ENCODE results near the gene ARHGEF7. TPM values are rescaled to one million over a fixed set of nuclear protein-coding genes. Genes with fewer than 3 reads are reported as not detected.
"Not testable (repeated sequence)": the region's sequence is repeated elsewhere in the genome, so short reads cannot be mapped to it uniquely, and the experiment has no call there.

The ARHGEF7 gene
- total RNA-seq, 2 experiments from 2014 or later: 78.9 to 82.0 TPM

GRCh38 chr13:111083693-111084092 lies 31.4 kb upstream of the ARHGEF7 start:
- H3K27ac Mint-ChIP-seq; H3K4me1 Mint-ChIP-seq; H3K9me3 Mint-ChIP-seq; H3K36me3 Mint-ChIP-seq; DNase-seq; POLR2A ChIA-PET; H3K4me3 Mint-ChIP-seq; ATAC-seq (ENCODE audit: low read depth): not testable (repeated sequence)
- H3K27me3 Mint-ChIP-seq: peaks cover 16% of the 10 kb centered on the region

- no peak for DNase-seq
- ATAC-seq (ENCODE audit: low read depth): no peak
- Mint-ChIP-seq H3K4me1 (no peaks in the 10 kb centered on the region), H3K36me3 (no peaks in the 10 kb centered on the region), H3K4me3 (no peak overlapping the region), H3K27ac (no peak overlapping the region), H3K9me3 (no peaks in the 10 kb centered on the region), H3K27me3 (peaks cover 29% of the 10 kb centered on the region)
- POLR2A ChIA-PET: no interaction called here
Measured at GRCh38 chr13:111090169-111090568, 24.9 kb upstream of the ARHGEF7 start.

- no peak for ATAC-seq (ENCODE audit: low read depth)
- Mint-ChIP-seq H3K36me3 (no peaks in the 10 kb centered on the region), H3K27ac (no peak overlapping the region), H3K9me3 (no peaks in the 10 kb centered on the region), H3K4me1 (no peaks in the 10 kb centered on the region), H3K27me3 (peaks cover 35% of the 10 kb centered on the region), H3K4me3 (no peak overlapping the region)
- POLR2A ChIA-PET: no interaction called here
- no peak for DNase-seq
Measured at GRCh38 chr13:111092685-111093084, 22.4 kb upstream of the ARHGEF7 start.

GRCh38 chr13:111093136-111093535 lies 22.0 kb upstream of the ARHGEF7 start:
- Mint-ChIP-seq H3K27ac (no peak overlapping the region), H3K9me3 (no peaks in the 10 kb centered on the region), H3K4me3 (no peak overlapping the region), H3K27me3 (peaks cover 37% of the 10 kb centered on the region), H3K36me3 (no peaks in the 10 kb centered on the region), H3K4me1 (no peaks in the 10 kb centered on the region)
- DNase-seq (no peak), ATAC-seq (ENCODE audit: low read depth) (no peak)
- POLR2A ChIA-PET: no interaction called here

GRCh38 chr13:111093634-111094033 lies 21.5 kb upstream of the ARHGEF7 start:
- Mint-ChIP-seq H3K4me1 (no peaks in the 10 kb centered on the region), H3K36me3 (no peaks in the 10 kb centered on the region), H3K27ac (no peak overlapping the region), H3K4me3 (no peak overlapping the region), H3K9me3 (no peaks in the 10 kb centered on the region), H3K27me3 (peaks cover 39% of the 10 kb centered on the region)
- POLR2A ChIA-PET: no interaction called here
- ATAC-seq (ENCODE audit: low read depth) (no peak), DNase-seq (no peak)

GRCh38 chr13:111095031-111095840 lies 19.9 kb upstream of the ARHGEF7 start:
- peaks cover 45% of the 10 kb centered on the region for H3K27me3 Mint-ChIP-seq
- H3K36me3 Mint-ChIP-seq: no peaks in the 10 kb centered on the region
- H3K4me3 Mint-ChIP-seq: no peak overlapping the region
- H3K4me1 Mint-ChIP-seq: no peaks in the 10 kb centered on the region
- H3K27ac Mint-ChIP-seq: no peak overlapping the region
- H3K9me3 Mint-ChIP-seq: no peaks in the 10 kb centered on the region
- no peak for ATAC-seq (ENCODE audit: low read depth)
- no peak for DNase-seq
- POLR2A ChIA-PET: no interaction called here

- ATAC-seq (ENCODE audit: low read depth) (no peak), DNase-seq (no peak)
- Mint-ChIP-seq H3K27me3 (peaks cover 45% of the 10 kb centered on the region), H3K4me1 (no peaks in the 10 kb centered on the region), H3K27ac (no peak overlapping the region), H3K9me3 (no peaks in the 10 kb centered on the region), H3K36me3 (no peaks in the 10 kb centered on the region), H3K4me3 (no peak overlapping the region)
- POLR2A ChIA-PET: no interaction called here
Measured at GRCh38 chr13:111095911-111096501, 19.1 kb upstream of the ARHGEF7 start.

GRCh38 chr13:111099290-111099689 lies 15.8 kb upstream of the ARHGEF7 start:
- H3K4me3 Mint-ChIP-seq: no peak overlapping the region
- no peak overlapping the region for H3K27ac Mint-ChIP-seq
- POLR2A ChIA-PET: no interaction called here
- H3K27me3 Mint-ChIP-seq: peaks cover 47% of the 10 kb centered on the region
- H3K36me3 Mint-ChIP-seq: peaks cover 4% of the 10 kb centered on the region
- H3K4me1 Mint-ChIP-seq: no peaks in the 10 kb centered on the region
- ATAC-seq (ENCODE audit: low read depth): no peak
- DNase-seq: no peak
- peaks cover 15% of the 10 kb centered on the region for H3K9me3 Mint-ChIP-seq

- POLR2A ChIA-PET: no interaction called here
- DNase-seq: no peak
- Mint-ChIP-seq H3K27me3 (peaks cover 77% of the 10 kb centered on the region), H3K36me3 (no peaks in the 10 kb centered on the region), H3K4me1 (peaks cover 7% of the 10 kb centered on the region), H3K4me3 (no peak overlapping the region), H3K9me3 (peaks cover 2% of the 10 kb centered on the region), H3K27ac (no peak overlapping the region)
- no peak for ATAC-seq (ENCODE audit: low read depth)
Measured at GRCh38 chr13:111110054-111110453, 5.1 kb upstream of the ARHGEF7 start.

- DNase-seq: no peak
- no peak overlapping the region for H3K4me3 Mint-ChIP-seq
Measured at GRCh38 chr13:111111376-111111937, 3.7 kb upstream of the ARHGEF7 start.

GRCh38 chr13:111112196-111112595 lies 2.9 kb upstream of the ARHGEF7 start:
- ATAC-seq (ENCODE audit: low read depth) (no peak), DNase-seq (no peak)
- Mint-ChIP-seq H3K9me3 (no peaks in the 10 kb centered on the region), H3K36me3 (no peaks in the 10 kb centered on the region), H3K4me1 (peaks cover 11% of the 10 kb centered on the region), H3K27me3 (peaks cover 70% of the 10 kb centered on the region), H3K27ac (no peak overlapping the region), H3K4me3 (no peak overlapping the region)
- POLR2A ChIA-PET: no interaction called here

More at GRCh38 chr13:111111376-111111937, 3.7 kb upstream of the ARHGEF7 start:
- H3K36me3 Mint-ChIP-seq: no peaks in the 10 kb centered on the region
- H3K27me3 Mint-ChIP-seq: peaks cover 70% of the 10 kb centered on the region
- H3K4me1 Mint-ChIP-seq: peaks cover 11% of the 10 kb centered on the region
- no peaks in the 10 kb centered on the region for H3K9me3 Mint-ChIP-seq
- no peak overlapping the region for H3K27ac Mint-ChIP-seq
- no peak for ATAC-seq (ENCODE audit: low read depth)
- POLR2A ChIA-PET: no interaction called here

GRCh38 chr13:111114362-111115060 lies 599 bp upstream of the ARHGEF7 start:
- POLR2A ChIA-PET: no interaction called here
- peak; percentile 43 for DNase-seq
- Mint-ChIP-seq H3K9me3 (no peaks in the 10 kb centered on the region), H3K4me1 (peaks cover 13% of the 10 kb centered on the region), H3K4me3 (peak overlapping the region; percentile 81), H3K27me3 (peaks cover 83% of the 10 kb centered on the region), H3K27ac (peak overlapping the region; percentile 49), H3K36me3 (no peaks in the 10 kb centered on the region)
- ATAC-seq (ENCODE audit: low read depth): peak; percentile 43

- POLR2A ChIA-PET: no interaction called here
- H3K27ac Mint-ChIP-seq: peak overlapping the region; percentile 46
- H3K9me3 Mint-ChIP-seq: no peaks in the 10 kb centered on the region
- H3K4me3 Mint-ChIP-seq: peak overlapping the region; percentile 73
- H3K27me3 Mint-ChIP-seq: peaks cover 74% of the 10 kb centered on the region
- DNase-seq (no peak), ATAC-seq (ENCODE audit: low read depth) (no peak)
- H3K36me3 Mint-ChIP-seq: no peaks in the 10 kb centered on the region
- H3K4me1 Mint-ChIP-seq: peaks cover 13% of the 10 kb centered on the region
Measured at GRCh38 chr13:111115965-111116521, 933 bp downstream of the ARHGEF7 start.

All from activated naive CD8-positive, alpha-beta T cell treated with anti-CD3 and anti-CD28 coated beads, Interleukin-2, amount 10 ng/mL, durations not matched to agents 7 days and 5 days (primary cell).